Stimulated activated CD8-positive, alpha-beta memory T cell treated with anti-CD3 and anti-CD28 coated beads, Interleukin-7, amount 100 ng/mL, for 48 hours (primary cell): ENCODE data around the gene KSR1.

Experiments used
- DNase-seq, 2 donors: peaks; one replicate each; pipeline ENCODE4 v3.0.0-alpha.2; 2020; ENCODE audit warnings: low read depth in 1 of 2; ENCODE audit errors: extremely low read depth in 1 of 2

KSR1 gene

GRCh38 chr17:27581016-27581415 lies 124.8 kb downstream of the KSR1 start:
- DNase-seq: no peak

- no peak for DNase-seq
These were observed 126.4 kb downstream of the KSR1 start for GRCh38 chr17:27582696-27583095.

- DNase-seq: no peak
These were observed 129.0 kb downstream of the KSR1 start for GRCh38 chr17:27585153-27585681.

GRCh38 chr17:27585792-27586191 lies 129.5 kb downstream of the KSR1 start:
- DNase-seq: no peak

GRCh38 chr17:27586203-27586721 lies 130.0 kb downstream of the KSR1 start:
- no peak for DNase-seq

- no peak for DNase-seq
These were observed 132.1 kb downstream of the KSR1 start for GRCh38 chr17:27588354-27588753.

- DNase-seq: no peak
These were observed 134.6 kb downstream of the KSR1 start for GRCh38 chr17:27590864-27591263.

- no peak for DNase-seq
These were observed 135.7 kb downstream of the KSR1 start for GRCh38 chr17:27591986-27592385.

GRCh38 chr17:27593232-27593856 lies 137.1 kb downstream of the KSR1 start:
- no peak for DNase-seq

- no peak for DNase-seq
These were observed 137.6 kb downstream of the KSR1 start for GRCh38 chr17:27593857-27594255.

GRCh38 chr17:27595208-27595607 lies 139.0 kb downstream of the KSR1 start:
- no peak for DNase-seq

- no peak for DNase-seq
These were observed 139.8 kb downstream of the KSR1 start for GRCh38 chr17:27596096-27596495.

- DNase-seq: no peak
These were observed 140.4 kb downstream of the KSR1 start for GRCh38 chr17:27596566-27597187.

GRCh38 chr17:27597188-27597580 lies 140.9 kb downstream of the KSR1 start:
- no peak for DNase-seq

- DNase-seq: no peak
These were observed 141.6 kb downstream of the KSR1 start for GRCh38 chr17:27597783-27598320.

- no peak for DNase-seq
These were observed 142.2 kb downstream of the KSR1 start for GRCh38 chr17:27598337-27599050.

GRCh38 chr17:27600471-27600870 lies 144.2 kb downstream of the KSR1 start:
- DNase-seq: no peak

- peak; percentile 38 to 64 for DNase-seq
These were observed 145.1 kb downstream of the KSR1 start for GRCh38 chr17:27601069-27601974.

- DNase-seq: no peak
These were observed 145.7 kb downstream of the KSR1 start for GRCh38 chr17:27601975-27602302.

GRCh38 chr17:27602721-27603420 lies 146.6 kb downstream of the KSR1 start:
- DNase-seq: peak in 1 of 2 donors; percentile 37
